OCI-LY7 (cell line): ENCODE data around the gene FAM9C.

Experiments
- CTCF ChIP-seq: fragments of 200-600 bp; sonication (generic); conservative IDR thresholded peaks from 2 replicates; pipeline ENCODE4 v1.5.1; 2014; ENCODE audit warnings: mild to moderate bottlenecking, antibody characterized with exemption, low read length, moderate library complexity, mixed read lengths
- EZH2phosphoT487 ChIP-seq: fragments of 200-600 bp; sonication (generic); IDR thresholded peaks from 2 replicates; pipeline ENCODE4 v1.6.1; 2018; ENCODE audit warnings: low read depth, borderline replicate concordance, mild to moderate bottlenecking, mixed run types, antibody characterized with exemption, low read length, moderate library complexity, mixed read lengths

- no peak for TF ChIP-seq CTCF
- no peak for TF ChIP-seq EZH2phosphoT487
These were observed 5.7 kb upstream of the FAM9C start for GRCh38 chrX:13050151-13050550.
